Fibroblast of lung (primary cell): ENCODE measurements around the gene FUNDC2. TPM values are rescaled to one million over a fixed set of nuclear protein-coding genes. Genes with fewer than 3 reads are reported as not detected.

ENCODE experiments used
- DNase-seq, 2 donors: peaks; one replicate each; pipeline versions ENCODE4 v3.0.0 to v3.0.0-alpha.2; 2010; ENCODE audit warnings: low read depth in 2 of 2
- H2AFZ ChIP-seq: 2 replicates; pipeline ENCODE4 v1.5.1; 2012; ENCODE audit warnings: low read length, control low read depth, inconsistent platforms
- H3K27ac ChIP-seq: 2 replicates; pipeline ENCODE4 v1.5.1; 2011; ENCODE audit warnings: low read length, control low read depth; ENCODE audit not compliant: insufficient read depth
- H3K27me3 ChIP-seq: 2 replicates; pipeline ENCODE4 v1.5.1; 2011; ENCODE audit warnings: mild to moderate bottlenecking, low read length; ENCODE audit not compliant: control insufficient read depth, insufficient read depth
- H3K36me3 ChIP-seq: 2 replicates; pipeline ENCODE4 v1.5.1; 2011; ENCODE audit warnings: low read length; ENCODE audit not compliant: control insufficient read depth, insufficient read depth
- H3K4me1 ChIP-seq: 2 replicates; pipeline ENCODE4 v1.5.1; 2011; ENCODE audit warnings: low read length; ENCODE audit not compliant: control insufficient read depth, insufficient read depth; ENCODE audit errors: extremely low read depth
- H3K4me2 ChIP-seq: 2 replicates; pipeline ENCODE4 v1.5.1; 2011; ENCODE audit warnings: low read length, control low read depth; ENCODE audit not compliant: insufficient read depth; ENCODE audit errors: extremely low read depth
- H3K4me3 ChIP-seq, 4 experiments: fragments of 200-600 bp in 1 of 4; sonication (generic) in 1 of 4; replicated peaks in 1 of 4; 2 replicates each; pipeline ENCODE4 v1.5.1; 2011 to 2016; ENCODE audit warnings: low read length in 4 of 4, low read depth in 3 of 4, mild to moderate bottlenecking in 3 of 4, control low read depth in 2 of 4, inconsistent platforms in 1 of 4, mixed read lengths in 1 of 4; ENCODE audit not compliant: insufficient read depth in 1 of 4; ENCODE audit errors: control extremely low read depth in 1 of 4
- H3K79me2 ChIP-seq: 2 replicates; pipeline ENCODE4 v1.5.1; 2012; ENCODE audit warnings: mild to moderate bottlenecking, low read length, inconsistent platforms; ENCODE audit not compliant: control insufficient read depth, insufficient read depth
- H3K9ac ChIP-seq: 2 replicates; pipeline ENCODE4 v1.5.1; 2011; ENCODE audit warnings: mild to moderate bottlenecking, low read length, control low read depth; ENCODE audit not compliant: insufficient read depth
- H3K9me3 ChIP-seq: 2 replicates; pipeline ENCODE4 v1.5.1; 2012; ENCODE audit warnings: low read depth, low read length; ENCODE audit not compliant: control insufficient read depth, insufficient read depth
- H4K20me1 ChIP-seq: 2 replicates; pipeline ENCODE4 v1.5.1; 2011; ENCODE audit warnings: low read length; ENCODE audit not compliant: control insufficient read depth, insufficient read depth; ENCODE audit errors: extremely low read depth
- CTCF ChIP-seq, 2 donors: IDR thresholded peaks in 1 of 2; conservative IDR thresholded peaks in 1 of 2; 1 replicate in 1 of 2; 2 replicates in 1 of 2; pipeline ENCODE4 v1.5.1; 2011 to 2012; ENCODE audit warnings: low read length in 2 of 2, control low read depth in 1 of 2, inconsistent platforms in 1 of 2, low read depth in 1 of 2, mild to moderate bottlenecking in 1 of 2
- EZH2 ChIP-seq: IDR thresholded peaks from 2 replicates; pipeline ENCODE4 v1.5.1; 2012; ENCODE audit warnings: low read length, control low read depth, mild to moderate bottlenecking; ENCODE audit errors: missing control alignments
- polyA plus RNA-seq, 2 donors: library from polyadenylated mRNA; depleted of rRNA in 1 of 2; stranded (reverse) in 1 of 2; unstranded in 1 of 2; fragments of >200 nt; gene quantifications; 2 replicates each; pipeline ENCODE4 v1.2.1, GENCODE V29; 2011 to 2012; ENCODE audit warnings: missing spikeins in 1 of 2
- total RNA-seq: library from RNA; depleted of rRNA; stranded (reverse); fragments of >200 nt; gene quantifications from 2 replicates; pipeline ENCODE4 v1.2.1, GENCODE V29; 2014

Gene FUNDC2
- total and polyA plus RNA-seq, 2 donors (not counting 1 experiment from before 2014, with no cell fraction given) = 18.3 to 97.1 TPM

GRCh38 chrX:154988719-154989118 is 37.9 kb upstream of the FUNDC2 start:
- no peaks in the 10 kb centered on the region for H3K9me3 ChIP-seq
- H3K4me1 ChIP-seq = no peaks in the 10 kb centered on the region
- H3K36me3 ChIP-seq = no peaks in the 10 kb centered on the region
- no peak overlapping the region for H2AFZ ChIP-seq
- no peak overlapping the region for H3K4me2 ChIP-seq
- no peak overlapping the region for H3K4me3 ChIP-seq
- DNase-seq = no peak
- H3K27ac ChIP-seq = no peak overlapping the region
- no peaks in the 10 kb centered on the region for H4K20me1 ChIP-seq
- no peaks in the 10 kb centered on the region for H3K79me2 ChIP-seq
- no peak for TF ChIP-seq EZH2
- no peak for TF ChIP-seq CTCF (conservative IDR thresholded peaks at IDR 0.05 in 1 of 2, IDR thresholded peaks at IDR 0.05 in 1 of 2; ENCODE audit: low read depth in 1 of 2, low read length in 2 of 2)
- H3K27me3 ChIP-seq = no peaks in the 10 kb centered on the region
- H3K9ac ChIP-seq = no peak overlapping the region

GRCh38 chrX:154990496-154990895 is 36.1 kb upstream of the FUNDC2 start:
- Histone ChIP-seq H3K79me2 (no peaks in the 10 kb centered on the region), H3K27ac (no peak overlapping the region), H4K20me1 (no peaks in the 10 kb centered on the region), H2AFZ (no peak overlapping the region), H3K4me2 (no peak overlapping the region), H3K27me3 (no peaks in the 10 kb centered on the region), H3K36me3 (no peaks in the 10 kb centered on the region), H3K9me3 (no peaks in the 10 kb centered on the region), H3K9ac (no peak overlapping the region), H3K4me1 (no peaks in the 10 kb centered on the region), H3K4me3 (no peak overlapping the region)
- no peak for DNase-seq
- TF ChIP-seq EZH2 (no peak), CTCF (conservative IDR thresholded peaks at IDR 0.05 in 1 of 2, IDR thresholded peaks at IDR 0.05 in 1 of 2; ENCODE audit: low read depth in 1 of 2, low read length in 2 of 2) (no peak)

GRCh38 chrX:154991039-154991438 is 35.6 kb upstream of the FUNDC2 start:
- H3K27me3 ChIP-seq = no peaks in the 10 kb centered on the region
- no peaks in the 10 kb centered on the region for H3K4me1 ChIP-seq
- TF ChIP-seq EZH2 (no peak), CTCF (conservative IDR thresholded peaks at IDR 0.05 in 1 of 2, IDR thresholded peaks at IDR 0.05 in 1 of 2; ENCODE audit: low read depth in 1 of 2, low read length in 2 of 2) (no peak)

More at GRCh38 chrX:154991039-154991438, 35.6 kb upstream of the FUNDC2 start:
- Histone ChIP-seq H3K4me2 (no peak overlapping the region), H3K79me2 (no peaks in the 10 kb centered on the region), H2AFZ (no peak overlapping the region), H3K4me3 (no peak overlapping the region), H3K9me3 (no peaks in the 10 kb centered on the region), H4K20me1 (no peaks in the 10 kb centered on the region), H3K27ac (no peak overlapping the region), H3K36me3 (no peaks in the 10 kb centered on the region), H3K9ac (no peak overlapping the region)
- no peak for DNase-seq
